GM12892 (cell line): ENCODE data around the gene RIPK4.
"Not testable (repeated sequence)": the region's sequence is repeated elsewhere in the genome, so short reads cannot be mapped to it uniquely, and the experiment has no call there.

Experiments
- DNase-seq: peaks from one replicate; pipeline ENCODE4 v3.0.0; 2011; ENCODE audit not compliant: insufficient read length
- FAIRE-seq: peaks from 2 replicates; lab custom pipeline; 2011; peaks lifted over from hg19 to GRCh38; lab: Jason Lieb, UNC
- POLR2A ChIP-seq: IDR thresholded peaks from 2 replicates; pipeline ENCODE4 v1.6.1; 2011; ENCODE audit warnings: low read depth, low read length, control low read depth
- POLR2AphosphoS5 ChIP-seq: IDR thresholded peaks from 2 replicates; pipeline ENCODE4 v1.6.1; 2011; ENCODE audit warnings: low read depth, low read length, control low read depth
- TAF1 ChIP-seq: IDR thresholded peaks from 2 replicates; pipeline ENCODE4 v1.6.1; 2011; ENCODE audit warnings: low read depth, mild to moderate bottlenecking, control low read depth, low read length, borderline replicate concordance

The RIPK4 gene

DNA sequence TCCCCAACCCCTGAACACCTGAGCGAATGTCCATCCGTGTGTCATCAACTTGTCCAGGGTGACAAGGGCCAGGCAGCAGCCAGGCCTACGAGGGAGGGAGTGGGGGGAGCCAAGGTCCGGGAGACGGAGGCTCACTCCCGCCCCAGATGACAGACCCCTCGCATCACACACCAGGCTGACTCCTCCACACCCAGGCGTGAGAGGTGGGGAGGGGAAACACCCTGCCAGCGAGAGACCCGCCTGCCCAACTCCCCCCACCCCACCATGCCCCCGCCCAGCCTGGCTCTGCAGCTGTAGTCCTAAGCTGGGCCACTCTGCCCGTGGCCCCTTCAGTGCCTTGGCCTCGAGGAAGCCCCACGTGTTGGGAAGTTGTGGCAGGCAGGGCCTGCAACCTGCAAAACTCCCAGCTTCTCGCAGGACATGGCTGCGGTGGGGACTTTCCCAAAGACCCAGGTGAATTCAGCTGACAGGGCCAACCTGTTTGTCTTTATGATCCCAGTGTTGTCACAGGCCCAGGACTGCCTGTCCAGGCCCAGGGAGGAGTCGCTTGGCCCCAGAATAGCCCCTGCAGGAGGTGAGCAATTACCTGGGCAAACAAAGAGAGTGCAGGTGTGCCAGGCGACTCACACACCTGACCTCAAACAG lies 62.9 kb downstream of the RIPK4 start:
- FAIRE-seq, result no peak
- DNase-seq, result no peak
- no peak for TF ChIP-seq POLR2AphosphoS5

GRCh38 chr21:41701749-41702148 lies 65.1 kb downstream of the RIPK4 start:
- FAIRE-seq, result no peak
- TF ChIP-seq POLR2A, result no peak
- no peak for TF ChIP-seq POLR2AphosphoS5
- no peak for TF ChIP-seq TAF1
- DNase-seq, result no peak

DNA sequence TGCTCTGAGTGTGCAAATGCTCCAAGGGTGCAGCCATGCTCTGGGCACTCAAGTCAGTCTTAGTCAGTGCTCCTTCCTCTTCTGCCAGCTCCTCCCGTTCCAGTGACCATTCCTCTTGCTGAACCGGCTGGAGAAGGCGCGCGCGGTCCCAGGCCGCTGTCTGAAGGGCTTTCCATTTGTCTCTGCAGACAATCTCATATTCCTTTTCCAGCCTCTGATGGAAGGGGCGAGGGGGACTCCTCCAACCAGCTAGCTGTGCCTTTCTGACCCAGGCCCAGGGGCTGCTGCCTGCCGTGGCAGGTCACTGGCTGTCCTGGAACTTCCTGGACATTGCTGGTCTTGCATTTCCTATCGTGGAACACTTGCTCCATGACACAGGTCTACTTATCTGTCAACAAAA lies 67.5 kb downstream of the RIPK4 start:
- no peak for FAIRE-seq
- no peak for TF ChIP-seq TAF1
- no peak for TF ChIP-seq POLR2AphosphoS5
- TF ChIP-seq POLR2A, result no peak

DNA sequence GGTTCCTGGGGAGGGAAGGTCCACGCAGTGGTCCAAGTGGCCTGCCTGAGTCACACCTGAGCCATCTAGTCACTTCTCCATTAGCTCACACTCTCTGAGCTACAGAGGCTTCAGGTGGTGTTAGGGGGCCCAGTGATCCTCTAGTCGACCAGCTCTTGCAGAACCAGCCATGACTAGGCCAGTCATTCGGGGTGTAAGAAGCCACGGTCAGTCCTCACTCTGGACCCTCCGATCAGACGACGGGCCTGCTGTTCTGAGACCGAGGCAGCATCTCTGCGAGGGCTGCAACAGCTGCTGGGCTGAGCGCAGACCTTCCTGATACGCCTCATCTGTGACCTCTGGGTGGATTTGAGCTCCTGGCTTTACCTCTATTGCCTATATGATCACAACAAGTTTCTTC lies 68.8 kb downstream of the RIPK4 start:
- FAIRE-seq (no peak), DNase-seq (no peak)
- TF ChIP-seq TAF1 (no peak), POLR2AphosphoS5 (no peak), POLR2A (no peak)

More for the DNA sequence above, 67.5 kb downstream of the RIPK4 start:
- no peak for DNase-seq

- no peak for TF ChIP-seq POLR2A
- TF ChIP-seq TAF1, result no peak
- no peak for TF ChIP-seq POLR2AphosphoS5
- no peak for DNase-seq
- FAIRE-seq, result no peak
Observed at GRCh38 chr21:41695513-41695912, 71.3 kb downstream of the RIPK4 start.

DNA sequence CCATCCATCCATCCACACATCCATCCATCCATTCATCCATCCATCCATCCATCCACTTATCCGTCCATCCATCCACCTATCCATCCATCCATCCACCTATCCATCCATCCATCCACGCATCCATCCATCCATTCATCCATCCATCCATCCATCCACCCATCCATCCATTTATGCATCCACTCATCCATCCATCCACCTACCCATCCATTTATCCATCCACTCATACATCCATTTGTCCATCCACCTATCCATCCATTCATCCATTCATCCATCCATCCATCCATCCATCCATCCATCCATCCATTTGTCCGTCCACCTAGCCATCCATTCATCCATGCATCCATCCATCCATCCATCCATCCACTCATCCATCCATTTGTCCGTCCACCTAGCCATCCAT lies 72.8 kb downstream of the RIPK4 start:
- DNase-seq, FAIRE-seq: not testable (repeated sequence)

DNA sequence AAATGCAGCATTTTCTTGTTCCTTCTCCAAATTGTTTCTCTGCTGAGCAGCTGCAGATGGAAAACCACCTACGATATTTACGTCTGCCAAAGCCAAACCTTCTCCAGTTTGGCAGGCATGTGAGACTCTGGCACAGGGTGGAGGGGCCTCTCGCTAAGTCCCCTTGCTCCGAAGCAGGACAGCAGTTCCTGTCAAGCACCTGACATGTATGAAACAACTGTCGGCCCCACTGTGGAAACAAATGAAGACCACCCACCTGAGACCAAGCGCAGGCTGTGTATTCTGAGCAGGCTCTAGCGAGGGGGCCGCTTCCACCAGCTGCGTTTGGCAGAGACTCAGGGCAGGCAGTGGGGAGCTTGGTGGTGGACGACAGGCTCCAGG lies 74.7 kb downstream of the RIPK4 start:
- no peak for TF ChIP-seq TAF1
- no peak for TF ChIP-seq POLR2A
- TF ChIP-seq POLR2AphosphoS5, result no peak
- FAIRE-seq, result no peak
- DNase-seq, result no peak

- FAIRE-seq (no peak), DNase-seq (no peak)
- TF ChIP-seq POLR2AphosphoS5 (no peak), POLR2A (no peak), TAF1 (no peak)
Observed at GRCh38 chr21:41691205-41692184, 75.4 kb downstream of the RIPK4 start.
